ENCODE results near the gene SLC6A4.

Gene SLC6A4

GRCh38 chr17:30249460-30249859, 14.0 kb upstream of the SLC6A4 start:
- no peak for TF ChIP-seq CTCF (conservative IDR thresholded peaks at IDR 0.05; ENCODE audit: low read depth, low read length)
- H3K4me3 ChIP-seq (ENCODE audit: low read depth, low read length), result no peak overlapping the region
- DNase-seq (ENCODE audit: low read depth), result no peak

GRCh38 chr17:30248786-30249185, 13.3 kb upstream of the SLC6A4 start:
- DNase-seq (ENCODE audit: low read depth), result no peak
- TF ChIP-seq CTCF (conservative IDR thresholded peaks at IDR 0.05; ENCODE audit: low read depth, low read length), result no peak

GRCh38 chr17:30246460-30246859, 11.0 kb upstream of the SLC6A4 start:
- DNase-seq (ENCODE audit: low read depth), result no peak
- H3K4me3 ChIP-seq (ENCODE audit: low read depth, low read length), result no peak overlapping the region
- TF ChIP-seq CTCF (conservative IDR thresholded peaks at IDR 0.05; ENCODE audit: low read depth, low read length), result no peak

More at GRCh38 chr17:30248786-30249185, 13.3 kb upstream of the SLC6A4 start:
- H3K4me3 ChIP-seq (ENCODE audit: low read depth, low read length), result no peak overlapping the region

GRCh38 chr17:30244853-30245385, 9.4 kb upstream of the SLC6A4 start:
- no peak for TF ChIP-seq CTCF (conservative IDR thresholded peaks at IDR 0.05; ENCODE audit: low read depth, low read length)
- no peak overlapping the region for H3K4me3 ChIP-seq (ENCODE audit: low read depth, low read length)
- DNase-seq (ENCODE audit: low read depth), result peak; percentile 37

GRCh38 chr17:30243568-30243967, 8.1 kb upstream of the SLC6A4 start:
- DNase-seq (ENCODE audit: low read depth), result no peak
- no peak for TF ChIP-seq CTCF (conservative IDR thresholded peaks at IDR 0.05; ENCODE audit: low read depth, low read length)
- H3K4me3 ChIP-seq (ENCODE audit: low read depth, low read length), result no peak overlapping the region

- no peak for TF ChIP-seq CTCF (conservative IDR thresholded peaks at IDR 0.05; ENCODE audit: low read depth, low read length)
- no peak for DNase-seq (ENCODE audit: low read depth)
- no peak overlapping the region for H3K4me3 ChIP-seq (ENCODE audit: low read depth, low read length)
Measured at GRCh38 chr17:30243002-30243401, 7.5 kb upstream of the SLC6A4 start.

GRCh38 chr17:30241051-30241450, 5.6 kb upstream of the SLC6A4 start:
- no peak for DNase-seq (ENCODE audit: low read depth)
- TF ChIP-seq CTCF (conservative IDR thresholded peaks at IDR 0.05; ENCODE audit: low read depth, low read length), result no peak
- H3K4me3 ChIP-seq (ENCODE audit: low read depth, low read length), result no peak overlapping the region
